SK-N-SH treated with all-trans-retinoic acid at 6 μM for 48 hours (cell line): ENCODE measurements around the gene MBOAT2.

ENCODE experiments used
- ATAC-seq: fragments of 200-7000 bp; cut with Tn5 transposase; 3 replicates; pipeline ENCODE4 v1.9.1; 2020; ENCODE audit warnings: mild to moderate bottlenecking, moderate library complexity
- ARNTL ChIP-seq: fragments of 450-650 bp; formaldehyde crosslinking; IDR thresholded peaks from 2 replicates; pipeline ENCODE4 v1.5.0; 2020; ENCODE audit warnings: low read depth, mild to moderate bottlenecking, moderate library complexity, borderline replicate concordance
- BACH2 ChIP-seq: fragments of 250-450 bp; sonication (Bioruptor Pico); IDR thresholded peaks from 2 replicates; pipeline ENCODE4 v1.9.0; 2021; ENCODE audit warnings: mild to moderate bottlenecking, borderline replicate concordance
- CSDC2 ChIP-seq: fragments of 250-450 bp; sonication (Bioruptor Pico); IDR thresholded peaks from 2 replicates; pipeline ENCODE4 v1.5.0; 2020; ENCODE audit warnings: mild to moderate bottlenecking, moderate library complexity
- ESRRG ChIP-seq: fragments of 250-450 bp; sonication (Bioruptor Pico); IDR thresholded peaks from 2 replicates; pipeline ENCODE4 v1.6.1; 2021; ENCODE audit warnings: mild to moderate bottlenecking
- GLIS3 ChIP-seq: fragments of 250-450 bp; sonication (Bioruptor Pico); IDR thresholded peaks from 2 replicates; pipeline ENCODE4 v1.5.0; 2020; ENCODE audit warnings: mild to moderate bottlenecking, moderate library complexity
- ISL1 ChIP-seq: fragments of 250-450 bp; sonication (Bioruptor Pico); IDR thresholded peaks from 2 replicates; pipeline ENCODE4 v2.1.2; 2022; ENCODE audit warnings: mild to moderate bottlenecking, moderate library complexity
- OSR1 ChIP-seq: fragments of 250-450 bp; sonication (Bioruptor Pico); IDR thresholded peaks from 2 replicates; pipeline ENCODE4 v1.8.0; 2022; ENCODE audit warnings: moderate library complexity, mild to moderate bottlenecking, inconsistent platforms
- PATZ1 ChIP-seq: fragments of 250-450 bp; sonication (Bioruptor Pico); IDR thresholded peaks from 2 replicates; pipeline ENCODE4 v1.8.0; 2020; ENCODE audit warnings: mild to moderate bottlenecking, moderate library complexity, borderline replicate concordance
- PPARA ChIP-seq: fragments of 250-450 bp; sonication (Bioruptor Pico); IDR thresholded peaks from 2 replicates; pipeline ENCODE4 v1.5.0; 2020; ENCODE audit warnings: mild to moderate bottlenecking, borderline replicate concordance
- RARB ChIP-seq: fragments of 250-450 bp; sonication (Bioruptor Pico); IDR thresholded peaks from 2 replicates; pipeline ENCODE4 v1.8.0; 2021; ENCODE audit warnings: mild to moderate bottlenecking, moderate library complexity
- SNAI2 ChIP-seq: fragments of 250-450 bp; sonication (Bioruptor Pico); IDR thresholded peaks from 2 replicates; pipeline ENCODE4 v1.5.0; 2020; ENCODE audit warnings: mild to moderate bottlenecking, moderate library complexity
- TCF4 ChIP-seq: fragments of 250-450 bp; sonication (Bioruptor Pico); IDR thresholded peaks from 2 replicates; pipeline ENCODE4 v1.8.0; 2021; ENCODE audit warnings: mild to moderate bottlenecking, moderate library complexity, borderline replicate concordance
- TOX ChIP-seq: fragments of 250-450 bp; sonication (Bioruptor Pico); IDR thresholded peaks from 2 replicates; pipeline ENCODE4 v1.8.0; 2021; ENCODE audit warnings: mild to moderate bottlenecking, moderate library complexity, borderline replicate concordance
- ZC3H10 ChIP-seq: fragments of 250-450 bp; sonication (Bioruptor Pico); IDR thresholded peaks from 2 replicates; pipeline ENCODE4 v1.5.1; 2021; ENCODE audit warnings: mild to moderate bottlenecking, moderate library complexity
- ZFP3 ChIP-seq: fragments of 250-450 bp; sonication (Bioruptor Pico); IDR thresholded peaks from 2 replicates; pipeline ENCODE4 v1.5.0; 2020; ENCODE audit warnings: mild to moderate bottlenecking, moderate library complexity
- ZFP30 ChIP-seq: fragments of 450-650 bp; formaldehyde crosslinking; IDR thresholded peaks from 2 replicates; pipeline ENCODE4 v1.5.0; 2022; ENCODE audit warnings: mild to moderate bottlenecking, moderate library complexity
- ZNF565 ChIP-seq: fragments of 450-650 bp; formaldehyde crosslinking; conservative IDR thresholded peaks from 2 replicates; pipeline ENCODE4 v1.5.0; 2020; ENCODE audit warnings: low read depth, mild to moderate bottlenecking, moderate library complexity
- ZNF70 ChIP-seq: fragments of 450-650 bp; formaldehyde crosslinking; IDR thresholded peaks from 2 replicates; pipeline ENCODE4 v1.5.0; 2020; ENCODE audit warnings: mild to moderate bottlenecking, moderate library complexity
- ZNF8 ChIP-seq: fragments of 450-650 bp; formaldehyde crosslinking; IDR thresholded peaks from 2 replicates; pipeline ENCODE4 v1.5.0; 2020; ENCODE audit warnings: mild to moderate bottlenecking, moderate library complexity
- TF ChIP-seq, protein P1 (sequence below): fragments of 250-450 bp; sonication (Bioruptor Pico); IDR thresholded peaks from 2 replicates; pipeline ENCODE4 v1.5.1; 2020; ENCODE audit warnings: low read depth, mild to moderate bottlenecking, moderate library complexity
- TF ChIP-seq, protein P2 (sequence below): fragments of 250-450 bp; sonication (Bioruptor Pico); IDR thresholded peaks from 2 replicates; pipeline ENCODE4 v1.8.0; 2021; ENCODE audit warnings: low read depth, mild to moderate bottlenecking, moderate library complexity, borderline replicate concordance
- TF ChIP-seq, protein P3 (sequence below): fragments of 250-450 bp; sonication (Bioruptor Pico); IDR thresholded peaks from 2 replicates; pipeline ENCODE4 v1.5.1; 2021; ENCODE audit warnings: mild to moderate bottlenecking, moderate library complexity

MBOAT2 gene

GRCh38 chr2:8997631-8998030 is 5.9 kb downstream of the MBOAT2 start:
- TF ChIP-seq ZNF565 (no peak), ZNF70 (CRISPR knock-in tag) (no peak), CSDC2 (CRISPR knock-in tag) (no peak), TCF4 (CRISPR knock-in tag) (no peak), RARB (CRISPR knock-in tag) (no peak), GLIS3 (CRISPR knock-in tag) (no peak), BACH2 (CRISPR knock-in tag) (no peak), ARNTL (CRISPR knock-in tag) (no peak), ISL1 (no peak), SNAI2 (CRISPR knock-in tag) (no peak), PATZ1 (CRISPR knock-in tag) (no peak), ZFP3 (CRISPR knock-in tag) (no peak), OSR1 (no peak), ESRRG (no peak), ZFP30 (CRISPR knock-in tag) (no peak), ZC3H10 (CRISPR knock-in tag) (no peak)
- TF ChIP-seq, protein P1, sequence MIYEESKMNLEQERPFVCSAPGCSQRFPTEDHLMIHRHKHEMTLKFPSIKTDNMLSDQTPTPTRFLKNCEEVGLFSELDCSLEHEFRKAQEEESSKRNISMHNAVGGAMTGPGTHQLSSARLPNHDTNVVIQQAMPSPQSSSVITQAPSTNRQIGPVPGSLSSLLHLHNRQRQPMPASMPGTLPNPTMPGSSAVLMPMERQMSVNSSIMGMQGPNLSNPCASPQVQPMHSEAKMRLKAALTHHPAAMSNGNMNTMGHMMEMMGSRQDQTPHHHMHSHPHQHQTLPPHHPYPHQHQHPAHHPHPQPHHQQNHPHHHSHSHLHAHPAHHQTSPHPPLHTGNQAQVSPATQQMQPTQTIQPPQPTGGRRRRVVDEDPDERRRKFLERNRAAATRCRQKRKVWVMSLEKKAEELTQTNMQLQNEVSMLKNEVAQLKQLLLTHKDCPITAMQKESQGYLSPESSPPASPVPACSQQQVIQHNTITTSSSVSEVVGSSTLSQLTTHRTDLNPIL, result no peak
- TF ChIP-seq, protein P2, sequence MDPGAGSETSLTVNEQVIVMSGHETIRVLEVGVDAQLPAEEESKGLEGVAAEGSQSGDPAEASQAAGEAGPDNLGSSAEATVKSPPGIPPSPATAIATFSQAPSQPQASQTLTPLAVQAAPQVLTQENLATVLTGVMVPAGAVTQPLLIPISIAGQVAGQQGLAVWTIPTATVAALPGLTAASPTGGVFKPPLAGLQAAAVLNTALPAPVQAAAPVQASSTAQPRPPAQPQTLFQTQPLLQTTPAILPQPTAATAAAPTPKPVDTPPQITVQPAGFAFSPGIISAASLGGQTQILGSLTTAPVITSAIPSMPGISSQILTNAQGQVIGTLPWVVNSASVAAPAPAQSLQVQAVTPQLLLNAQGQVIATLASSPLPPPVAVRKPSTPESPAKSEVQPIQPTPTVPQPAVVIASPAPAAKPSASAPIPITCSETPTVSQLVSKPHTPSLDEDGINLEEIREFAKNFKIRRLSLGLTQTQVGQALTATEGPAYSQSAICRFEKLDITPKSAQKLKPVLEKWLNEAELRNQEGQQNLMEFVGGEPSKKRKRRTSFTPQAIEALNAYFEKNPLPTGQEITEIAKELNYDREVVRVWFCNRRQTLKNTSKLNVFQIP (CRISPR knock-in tag), result no peak
- ATAC-seq, result no peak

GRCh38 chr2:8997108-8997507 is 6.4 kb downstream of the MBOAT2 start:
- no peak for ATAC-seq
- TF ChIP-seq RARB (CRISPR knock-in tag), result no peak
- TF ChIP-seq TCF4 (CRISPR knock-in tag), result no peak

- TF ChIP-seq ZFP30 (CRISPR knock-in tag) (no peak), ZFP3 (CRISPR knock-in tag) (no peak), CSDC2 (CRISPR knock-in tag) (no peak), SNAI2 (CRISPR knock-in tag) (no peak), ISL1 (no peak), OSR1 (no peak), ZNF8 (no peak), ZNF70 (CRISPR knock-in tag) (no peak), ZC3H10 (CRISPR knock-in tag) (no peak)
- TF ChIP-seq, protein P2 (CRISPR knock-in tag), result no peak
- TF ChIP-seq, protein P1, result no peak
- ATAC-seq, result no peak
These were observed 7.5 kb downstream of the MBOAT2 start for GRCh38 chr2:8996006-8996405.

DNA sequence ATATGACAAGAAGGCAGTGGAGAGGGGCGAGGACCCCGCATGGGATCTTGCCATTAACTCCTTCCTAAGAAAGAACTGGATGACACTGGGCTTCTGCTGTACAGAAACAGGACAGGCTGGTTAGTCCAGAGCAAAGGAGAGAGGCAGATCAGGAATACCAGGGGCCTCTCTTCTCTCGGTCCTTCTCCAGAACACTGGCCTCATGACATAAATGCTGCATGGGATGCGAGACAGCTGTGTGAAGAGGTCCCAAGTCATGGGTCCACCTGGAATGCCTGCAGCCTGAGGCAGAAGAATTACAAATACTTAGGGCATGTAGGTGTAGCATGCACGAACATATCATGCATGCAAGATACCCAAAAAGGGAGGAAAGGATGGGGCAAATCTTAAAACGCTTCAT is 9.1 kb downstream of the MBOAT2 start:
- no peak for TF ChIP-seq ZNF8
- no peak for TF ChIP-seq PPARA (CRISPR knock-in tag)
- no peak for TF ChIP-seq BACH2 (CRISPR knock-in tag)
- TF ChIP-seq, all 23 proteins: peak for 0
- no peak for ATAC-seq

- peak; percentile 14; the same call in 1 of the 3 replicates for ATAC-seq
- TF ChIP-seq ZC3H10 (CRISPR knock-in tag), result no peak
- no peak for TF ChIP-seq ZNF70 (CRISPR knock-in tag)
- TF ChIP-seq ZFP3 (CRISPR knock-in tag), result no peak
- TF ChIP-seq ARNTL (CRISPR knock-in tag), result no peak
- TF ChIP-seq TCF4 (CRISPR knock-in tag), result no peak
- no peak for TF ChIP-seq ZNF565
- no peak for TF ChIP-seq GLIS3 (CRISPR knock-in tag)
- TF ChIP-seq TOX, result no peak
- TF ChIP-seq PATZ1 (CRISPR knock-in tag), result no peak
- no peak for TF ChIP-seq ISL1
- no peak for TF ChIP-seq SNAI2 (CRISPR knock-in tag)
- TF ChIP-seq, protein P3, sequence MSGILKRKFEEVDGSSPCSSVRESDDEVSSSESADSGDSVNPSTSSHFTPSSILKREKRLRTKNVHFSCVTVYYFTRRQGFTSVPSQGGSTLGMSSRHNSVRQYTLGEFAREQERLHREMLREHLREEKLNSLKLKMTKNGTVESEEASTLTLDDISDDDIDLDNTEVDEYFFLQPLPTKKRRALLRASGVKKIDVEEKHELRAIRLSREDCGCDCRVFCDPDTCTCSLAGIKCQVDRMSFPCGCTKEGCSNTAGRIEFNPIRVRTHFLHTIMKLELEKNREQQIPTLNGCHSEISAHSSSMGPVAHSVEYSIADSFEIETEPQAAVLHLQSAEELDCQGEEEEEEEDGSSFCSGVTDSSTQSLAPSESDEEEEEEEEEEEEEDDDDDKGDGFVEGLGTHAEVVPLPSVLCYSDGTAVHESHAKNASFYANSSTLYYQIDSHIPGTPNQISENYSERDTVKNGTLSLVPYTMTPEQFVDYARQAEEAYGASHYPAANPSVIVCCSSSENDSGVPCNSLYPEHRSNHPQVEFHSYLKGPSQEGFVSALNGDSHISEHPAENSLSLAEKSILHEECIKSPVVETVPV (CRISPR knock-in tag), result no peak
- no peak for TF ChIP-seq ESRRG
These were observed 9.6 kb downstream of the MBOAT2 start for GRCh38 chr2:8993902-8994278.
